ENCODE measurements around the gene PCF11.

The PCF11 gene

DNA sequence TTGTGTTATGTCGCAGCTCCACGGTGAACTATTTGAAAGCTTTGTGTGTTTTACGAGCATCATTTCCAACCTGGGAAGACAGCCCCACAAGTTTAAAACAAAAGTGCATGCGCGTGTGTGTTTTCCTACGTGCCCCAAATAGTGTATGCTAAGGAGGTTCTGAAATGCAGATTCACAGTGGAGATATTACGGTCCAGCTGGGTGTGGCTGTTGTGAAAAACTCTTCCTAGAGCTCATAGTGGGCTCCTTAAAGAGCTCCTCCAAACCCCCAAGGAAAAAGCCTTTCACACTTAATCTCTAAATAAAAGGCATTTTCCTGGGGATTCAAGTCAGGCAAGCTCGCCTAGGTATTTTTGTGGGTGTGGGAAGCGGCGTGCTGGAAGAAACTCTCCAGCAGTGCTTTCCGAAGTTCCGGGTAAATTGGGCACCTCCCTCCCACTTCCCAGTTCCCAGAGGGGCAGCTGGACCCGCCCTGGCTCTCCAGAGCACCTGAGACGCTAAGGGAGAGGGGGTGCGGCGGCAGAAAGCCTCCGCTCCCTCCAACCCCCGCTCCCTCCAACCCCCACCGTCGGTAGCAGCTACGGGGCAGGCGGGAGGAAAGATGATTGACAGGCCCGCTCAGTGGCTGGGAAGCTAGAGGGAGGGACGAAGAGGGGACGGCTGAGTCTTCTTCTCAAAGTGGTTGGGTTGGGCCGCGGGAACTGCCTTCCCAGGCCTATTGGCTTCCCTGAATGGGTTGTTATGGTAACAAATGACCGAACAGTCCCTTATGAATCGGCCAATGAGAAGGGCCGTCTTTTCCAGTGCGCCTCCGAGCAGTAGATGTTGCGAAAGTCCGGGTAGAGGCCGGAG lies 561 bp upstream of the PCF11 start:
- no peak for DNase-seq

DNA sequence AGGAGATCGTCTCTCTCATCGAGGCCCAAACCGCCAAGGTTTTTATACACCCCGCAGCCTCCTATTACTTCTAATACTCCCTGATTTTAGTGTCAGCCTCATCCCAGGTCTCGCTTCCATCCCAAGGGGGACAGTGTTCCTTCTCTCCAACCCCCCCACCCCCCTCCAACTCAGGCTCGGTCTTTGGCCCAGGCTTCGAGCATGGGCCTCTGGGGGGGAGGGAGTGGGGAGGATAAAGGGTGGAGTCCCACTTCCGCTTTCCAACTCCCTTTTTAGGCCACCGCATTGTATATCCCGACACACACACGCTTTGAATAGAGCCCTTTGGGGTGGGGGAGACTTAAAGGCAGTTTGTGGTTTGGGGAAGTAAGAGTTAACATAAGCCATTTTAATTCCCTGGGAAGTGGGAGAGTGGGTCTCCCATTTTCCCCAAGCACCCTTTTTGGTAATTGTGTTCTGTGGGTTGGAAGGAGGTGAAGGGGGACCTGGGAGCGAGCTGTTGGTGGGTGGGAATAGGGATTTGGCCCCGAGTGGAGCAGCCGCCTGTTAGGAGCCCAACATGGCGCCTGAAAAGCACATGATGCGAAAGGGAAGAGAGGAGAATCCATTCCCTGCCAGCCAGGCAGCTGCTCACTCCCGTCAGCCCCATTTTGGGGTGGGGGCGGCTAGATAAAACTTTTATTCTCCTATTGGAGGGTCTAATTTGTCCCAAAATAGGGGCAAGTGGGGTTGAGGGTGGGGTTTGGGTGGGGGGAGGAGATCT lies 844 bp downstream of the PCF11 start:
- DNase-seq, result peak; percentile 84

DNA sequence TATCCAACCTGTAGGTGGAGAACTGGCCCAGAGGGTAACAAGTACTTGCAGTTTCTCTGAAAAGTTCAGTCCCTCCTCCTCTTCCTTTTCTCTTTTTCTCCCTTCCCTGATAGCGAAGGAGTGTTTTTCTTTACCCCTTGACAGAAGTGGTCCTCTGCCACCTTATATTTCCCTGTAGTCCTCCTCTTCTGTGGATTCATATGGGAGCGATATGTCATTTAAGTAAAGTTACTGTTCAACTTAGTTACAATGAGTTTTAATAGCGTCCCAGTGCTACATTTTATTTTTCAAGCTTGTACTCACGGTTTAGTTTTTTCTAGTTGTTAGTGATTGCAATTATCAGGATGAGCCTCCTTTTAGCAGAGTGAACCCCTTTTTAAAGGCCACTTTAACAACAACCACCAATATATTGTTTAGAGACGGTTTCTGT lies 1.4 kb downstream of the PCF11 start:
- DNase-seq, result no peak

DNA sequence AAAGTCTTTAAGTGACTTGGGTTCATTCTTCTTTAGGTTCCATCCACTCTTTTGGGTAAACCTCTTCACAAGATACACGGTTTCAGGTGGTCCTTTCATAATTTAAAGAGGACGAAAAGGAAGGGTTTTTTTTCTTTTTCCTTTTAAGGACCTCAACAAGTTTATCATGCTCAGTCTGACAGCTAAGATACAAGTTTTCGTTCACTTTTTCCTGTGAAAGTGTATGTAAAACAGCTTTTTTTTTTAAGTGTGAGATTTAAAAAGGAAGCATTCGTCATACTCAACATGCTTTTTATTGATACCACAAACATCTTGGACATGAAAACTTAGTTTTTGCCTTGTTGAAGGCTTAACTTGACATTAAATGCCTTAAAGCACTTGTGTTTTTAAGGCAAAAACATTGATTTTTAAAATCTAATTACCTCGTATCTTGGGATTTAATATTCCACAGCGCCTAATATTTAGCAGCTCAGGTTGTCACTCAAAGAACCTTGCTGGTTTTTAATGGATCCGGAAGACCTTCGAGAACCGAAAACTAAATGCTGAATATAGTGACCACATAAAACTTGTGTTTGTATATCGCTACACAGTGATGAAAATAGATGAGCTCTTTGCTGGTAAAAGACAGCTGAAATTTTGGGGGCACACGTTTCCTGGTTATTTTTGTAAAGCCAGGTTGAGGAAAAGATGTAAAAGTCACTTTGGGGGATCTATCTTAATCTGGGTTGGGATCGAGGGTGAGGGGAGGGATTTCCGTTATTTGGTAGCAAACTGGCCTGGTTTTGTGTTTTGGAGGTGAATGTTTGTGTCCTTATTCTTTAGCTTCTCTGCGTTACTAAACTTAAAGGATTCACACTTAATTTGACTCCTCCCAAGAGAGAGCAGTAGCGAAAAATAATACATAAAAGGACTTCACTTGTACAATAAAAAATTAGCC lies 2.3 kb downstream of the PCF11 start:
- no peak for DNase-seq

GRCh38 chr11:83159902-83160865 lies 3.3 kb downstream of the PCF11 start:
- DNase-seq, result no peak

- DNase-seq, result no peak
Observed at GRCh38 chr11:83161610-83162199, 4.8 kb downstream of the PCF11 start.

- no peak for DNase-seq
Observed at GRCh38 chr11:83162377-83162776, 5.4 kb downstream of the PCF11 start.

DNA sequence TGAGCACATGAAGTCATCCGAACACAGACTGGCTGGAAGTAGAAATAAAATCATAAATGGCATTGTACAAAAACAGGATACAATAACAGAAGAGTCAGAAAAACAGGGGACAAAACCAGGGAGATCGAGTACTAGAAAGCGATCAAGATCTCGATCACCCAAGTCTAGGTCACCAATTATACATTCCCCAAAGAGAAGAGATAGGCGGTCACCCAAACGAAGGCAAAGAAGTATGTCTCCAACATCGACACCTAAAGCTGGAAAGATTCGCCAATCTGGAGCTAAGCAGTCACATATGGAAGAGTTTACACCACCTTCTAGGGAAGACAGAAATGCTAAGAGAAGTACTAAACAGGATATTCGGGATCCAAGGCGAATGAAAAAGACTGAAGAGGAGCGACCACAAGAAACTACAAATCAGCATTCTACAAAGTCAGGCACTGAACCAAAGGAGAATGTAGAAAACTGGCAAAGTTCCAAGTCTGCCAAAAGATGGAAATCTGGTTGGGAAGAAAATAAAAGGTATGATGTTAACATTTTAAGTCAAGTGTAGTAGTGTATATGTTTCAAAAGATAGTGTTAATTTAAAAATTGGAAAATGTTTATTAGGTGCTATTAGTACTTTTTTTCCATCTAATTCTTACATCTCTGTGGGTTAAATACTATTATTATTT lies 9.4 kb downstream of the PCF11 start:
- DNase-seq, result no peak

GRCh38 chr11:83168756-83169155 lies 11.8 kb downstream of the PCF11 start:
- DNase-seq, result no peak

DNA sequence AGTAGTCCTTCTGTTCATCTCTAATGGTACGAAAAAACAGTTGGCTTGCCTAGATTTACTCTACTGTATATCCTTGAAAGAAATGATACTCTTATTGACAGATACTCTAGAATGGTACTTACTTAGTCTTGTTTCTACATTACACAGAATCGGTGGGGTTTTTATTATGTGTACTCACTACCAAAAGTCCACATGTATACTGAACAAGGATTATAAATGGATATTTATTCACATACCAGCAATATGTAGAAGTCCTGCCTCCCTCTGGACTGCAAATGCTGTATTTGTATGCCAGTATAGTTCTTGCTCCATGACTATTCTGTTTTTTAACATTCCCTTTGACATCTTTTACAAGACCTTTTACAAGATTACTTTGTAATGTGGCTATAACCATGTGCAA lies 13.9 kb downstream of the PCF11 start:
- no peak for DNase-seq

GRCh38 chr11:83172551-83172950 lies 15.6 kb downstream of the PCF11 start:
- DNase-seq, result no peak

DNA sequence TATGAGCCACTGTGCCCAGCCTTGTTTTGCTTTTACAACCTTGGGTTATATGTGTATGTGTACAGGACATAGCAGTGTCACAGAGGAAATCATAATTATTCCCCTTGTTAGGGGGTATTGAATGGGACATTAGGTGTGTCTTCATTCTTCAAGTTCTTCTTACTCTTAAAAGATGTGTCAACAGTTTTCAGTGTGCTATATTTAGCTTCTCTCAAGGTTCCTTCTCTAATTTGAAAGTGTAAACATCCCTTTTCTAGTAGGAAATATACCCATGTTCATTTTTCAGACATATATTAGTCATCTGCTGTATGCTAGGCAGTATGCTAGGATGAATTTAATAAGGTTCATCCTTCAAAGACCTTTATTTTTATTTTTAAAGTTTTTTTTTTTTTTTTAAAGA lies 17.1 kb downstream of the PCF11 start:
- no peak for DNase-seq

- no peak for DNase-seq
Observed at GRCh38 chr11:83175815-83176214, 18.9 kb downstream of the PCF11 start.

GRCh38 chr11:83181815-83182214 lies 24.9 kb downstream of the PCF11 start:
- DNase-seq, result no peak

- DNase-seq, result no peak
Observed at GRCh38 chr11:83185767-83186166, 28.8 kb downstream of the PCF11 start.

DNA sequence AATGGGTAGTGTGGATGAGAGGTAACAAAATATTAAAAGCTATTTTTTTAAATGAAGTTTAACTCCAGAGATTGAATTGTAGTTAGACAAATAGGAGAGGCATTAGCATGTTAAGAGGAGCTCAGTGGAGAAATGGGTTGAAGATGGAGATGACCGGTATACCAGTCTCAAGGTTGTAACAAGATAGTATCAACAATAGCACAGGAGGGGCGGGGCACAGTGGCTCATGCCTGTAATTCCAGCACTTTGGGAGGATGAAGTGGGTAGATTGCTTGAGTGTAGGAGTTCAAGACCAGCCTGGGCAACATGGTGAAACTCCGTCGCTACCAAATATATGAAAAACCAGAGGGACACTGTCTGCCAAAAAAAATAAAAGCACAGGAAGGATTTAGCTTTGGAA lies 30.5 kb downstream of the PCF11 start:
- no peak for DNase-seq

DNA sequence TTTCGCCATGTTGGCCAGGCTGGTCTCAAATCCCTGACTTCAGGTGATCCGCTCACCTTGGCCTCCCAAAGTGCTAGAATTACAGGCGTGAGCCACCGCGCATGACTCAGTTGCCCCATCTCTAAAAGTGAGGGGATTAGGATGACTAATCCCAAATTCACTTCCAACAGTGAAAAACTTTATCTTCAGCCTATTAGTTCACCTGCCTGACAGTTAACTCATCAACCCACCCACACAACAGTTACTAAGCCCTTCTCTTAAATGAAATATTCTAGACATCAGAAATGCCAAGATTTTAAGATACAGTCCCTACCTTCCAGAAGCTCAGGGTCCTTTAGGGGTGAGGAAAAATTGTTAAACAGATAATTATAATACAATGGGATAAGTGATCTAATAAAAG lies 34.6 kb downstream of the PCF11 start:
- no peak for DNase-seq

DNA sequence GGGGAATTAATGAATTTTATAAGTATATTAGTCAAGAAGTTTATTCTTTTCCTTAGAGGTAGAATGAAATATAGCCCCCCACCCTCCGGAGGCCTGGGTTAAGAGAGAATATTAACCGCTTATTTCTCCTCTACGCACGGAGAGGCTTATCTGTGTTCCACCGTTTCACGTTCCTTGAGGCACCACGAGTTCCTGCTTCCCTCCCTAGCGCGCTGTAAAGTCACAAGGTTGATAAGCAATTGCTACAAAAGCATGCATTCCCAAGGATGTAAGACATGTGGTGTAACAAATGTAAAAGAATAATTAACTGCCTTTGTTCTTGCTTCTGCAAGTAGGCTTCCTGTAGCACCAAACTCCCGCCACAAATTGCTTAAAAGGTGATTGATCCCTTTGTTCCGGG lies 35.1 kb downstream of the PCF11 start:
- DNase-seq, result no peak

DNA sequence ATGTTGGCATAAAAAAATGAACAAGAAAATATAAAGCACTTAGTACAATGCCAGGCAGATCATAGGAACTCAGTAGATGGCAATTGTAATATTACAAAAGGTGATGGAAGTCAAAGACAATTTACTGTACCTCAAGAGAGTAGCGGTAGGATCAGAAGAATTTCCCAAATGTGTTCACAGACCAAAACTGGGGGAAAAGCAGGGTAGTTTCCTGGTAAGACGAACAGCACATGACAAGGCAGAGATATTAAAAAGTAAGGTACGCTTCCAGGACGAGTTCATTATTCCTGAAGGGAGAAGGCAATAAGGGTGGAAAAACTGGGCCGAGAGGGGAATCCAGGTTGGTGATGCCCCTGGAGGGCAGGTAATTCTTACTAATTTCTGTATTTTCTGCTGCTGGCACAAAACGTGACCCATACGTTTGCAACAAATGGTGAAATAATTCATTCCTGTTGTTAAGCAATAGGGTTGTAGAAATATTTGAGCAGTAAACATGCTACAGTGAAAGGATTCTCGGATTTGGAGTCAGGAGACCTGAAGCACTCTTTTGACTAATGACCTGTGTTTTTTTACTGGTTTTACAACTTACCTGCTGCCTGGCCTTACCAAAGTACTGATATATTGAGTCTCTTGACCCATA lies 35.8 kb downstream of the PCF11 start:
- DNase-seq, result no peak

All from activated CD8-positive, alpha-beta memory T cell treated with anti-CD3 and anti-CD28 coated beads for 24 hours (primary cell).